HepG2 (cell line): ENCODE data around the gene CDYL.

ENCODE experiments used
- HDAC6 ChIP-seq: fragments of 200-600 bp; sonication (generic); IDR thresholded peaks from 2 replicates; pipeline ENCODE4 v1.7.0; 2017; ENCODE audit warnings: mild to moderate bottlenecking, antibody characterized with exemption, low read length, low read depth
- KAT2B ChIP-seq: fragments of 150-350 bp; IDR thresholded peaks from 2 replicates; pipeline ENCODE4 v1.6.1; 2014; ENCODE audit warnings: low read depth, low read length, borderline replicate concordance
- TF ChIP-seq, protein P1 (sequence below): sonication (generic); formaldehyde crosslinking; IDR thresholded peaks from 2 replicates; pipeline ENCODE4 v1.5.0; 2020; ENCODE audit warnings: mild to moderate bottlenecking, missing genetic modification reagents, moderate library complexity
- TF ChIP-seq, protein P2 (sequence below): sonication (generic); formaldehyde crosslinking; IDR thresholded peaks from 2 replicates; pipeline ENCODE4 v1.9.0; 2021; ENCODE audit warnings: mild to moderate bottlenecking, missing genetic modification reagents

DNA sequence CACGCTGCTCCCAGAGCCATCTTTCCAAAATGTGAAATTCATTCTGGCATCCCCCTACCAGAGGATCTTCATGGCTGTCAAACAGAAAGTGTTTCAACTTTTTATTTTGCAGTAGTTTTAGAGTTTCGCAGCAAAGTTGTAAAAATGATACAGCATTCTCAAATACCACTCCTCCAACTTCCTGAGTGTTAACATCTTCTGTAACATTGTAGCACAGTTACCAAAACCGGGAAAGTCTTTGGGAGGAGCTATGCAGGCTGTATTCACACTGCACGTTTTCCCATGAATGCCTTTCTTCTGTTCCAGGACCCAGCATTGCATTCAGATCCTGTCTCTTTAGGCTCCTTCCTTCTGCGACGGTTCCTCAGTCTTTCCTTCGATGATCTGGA lies 30.1 kb downstream of the CDYL start:
- TF ChIP-seq HDAC6 = no peak
- TF ChIP-seq, protein P1, sequence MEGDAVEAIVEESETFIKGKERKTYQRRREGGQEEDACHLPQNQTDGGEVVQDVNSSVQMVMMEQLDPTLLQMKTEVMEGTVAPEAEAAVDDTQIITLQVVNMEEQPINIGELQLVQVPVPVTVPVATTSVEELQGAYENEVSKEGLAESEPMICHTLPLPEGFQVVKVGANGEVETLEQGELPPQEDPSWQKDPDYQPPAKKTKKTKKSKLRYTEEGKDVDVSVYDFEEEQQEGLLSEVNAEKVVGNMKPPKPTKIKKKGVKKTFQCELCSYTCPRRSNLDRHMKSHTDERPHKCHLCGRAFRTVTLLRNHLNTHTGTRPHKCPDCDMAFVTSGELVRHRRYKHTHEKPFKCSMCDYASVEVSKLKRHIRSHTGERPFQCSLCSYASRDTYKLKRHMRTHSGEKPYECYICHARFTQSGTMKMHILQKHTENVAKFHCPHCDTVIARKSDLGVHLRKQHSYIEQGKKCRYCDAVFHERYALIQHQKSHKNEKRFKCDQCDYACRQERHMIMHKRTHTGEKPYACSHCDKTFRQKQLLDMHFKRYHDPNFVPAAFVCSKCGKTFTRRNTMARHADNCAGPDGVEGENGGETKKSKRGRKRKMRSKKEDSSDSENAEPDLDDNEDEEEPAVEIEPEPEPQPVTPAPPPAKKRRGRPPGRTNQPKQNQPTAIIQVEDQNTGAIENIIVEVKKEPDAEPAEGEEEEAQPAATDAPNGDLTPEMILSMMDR (CRISPR knock-in tag) = no peak
- TF ChIP-seq, protein P2, sequence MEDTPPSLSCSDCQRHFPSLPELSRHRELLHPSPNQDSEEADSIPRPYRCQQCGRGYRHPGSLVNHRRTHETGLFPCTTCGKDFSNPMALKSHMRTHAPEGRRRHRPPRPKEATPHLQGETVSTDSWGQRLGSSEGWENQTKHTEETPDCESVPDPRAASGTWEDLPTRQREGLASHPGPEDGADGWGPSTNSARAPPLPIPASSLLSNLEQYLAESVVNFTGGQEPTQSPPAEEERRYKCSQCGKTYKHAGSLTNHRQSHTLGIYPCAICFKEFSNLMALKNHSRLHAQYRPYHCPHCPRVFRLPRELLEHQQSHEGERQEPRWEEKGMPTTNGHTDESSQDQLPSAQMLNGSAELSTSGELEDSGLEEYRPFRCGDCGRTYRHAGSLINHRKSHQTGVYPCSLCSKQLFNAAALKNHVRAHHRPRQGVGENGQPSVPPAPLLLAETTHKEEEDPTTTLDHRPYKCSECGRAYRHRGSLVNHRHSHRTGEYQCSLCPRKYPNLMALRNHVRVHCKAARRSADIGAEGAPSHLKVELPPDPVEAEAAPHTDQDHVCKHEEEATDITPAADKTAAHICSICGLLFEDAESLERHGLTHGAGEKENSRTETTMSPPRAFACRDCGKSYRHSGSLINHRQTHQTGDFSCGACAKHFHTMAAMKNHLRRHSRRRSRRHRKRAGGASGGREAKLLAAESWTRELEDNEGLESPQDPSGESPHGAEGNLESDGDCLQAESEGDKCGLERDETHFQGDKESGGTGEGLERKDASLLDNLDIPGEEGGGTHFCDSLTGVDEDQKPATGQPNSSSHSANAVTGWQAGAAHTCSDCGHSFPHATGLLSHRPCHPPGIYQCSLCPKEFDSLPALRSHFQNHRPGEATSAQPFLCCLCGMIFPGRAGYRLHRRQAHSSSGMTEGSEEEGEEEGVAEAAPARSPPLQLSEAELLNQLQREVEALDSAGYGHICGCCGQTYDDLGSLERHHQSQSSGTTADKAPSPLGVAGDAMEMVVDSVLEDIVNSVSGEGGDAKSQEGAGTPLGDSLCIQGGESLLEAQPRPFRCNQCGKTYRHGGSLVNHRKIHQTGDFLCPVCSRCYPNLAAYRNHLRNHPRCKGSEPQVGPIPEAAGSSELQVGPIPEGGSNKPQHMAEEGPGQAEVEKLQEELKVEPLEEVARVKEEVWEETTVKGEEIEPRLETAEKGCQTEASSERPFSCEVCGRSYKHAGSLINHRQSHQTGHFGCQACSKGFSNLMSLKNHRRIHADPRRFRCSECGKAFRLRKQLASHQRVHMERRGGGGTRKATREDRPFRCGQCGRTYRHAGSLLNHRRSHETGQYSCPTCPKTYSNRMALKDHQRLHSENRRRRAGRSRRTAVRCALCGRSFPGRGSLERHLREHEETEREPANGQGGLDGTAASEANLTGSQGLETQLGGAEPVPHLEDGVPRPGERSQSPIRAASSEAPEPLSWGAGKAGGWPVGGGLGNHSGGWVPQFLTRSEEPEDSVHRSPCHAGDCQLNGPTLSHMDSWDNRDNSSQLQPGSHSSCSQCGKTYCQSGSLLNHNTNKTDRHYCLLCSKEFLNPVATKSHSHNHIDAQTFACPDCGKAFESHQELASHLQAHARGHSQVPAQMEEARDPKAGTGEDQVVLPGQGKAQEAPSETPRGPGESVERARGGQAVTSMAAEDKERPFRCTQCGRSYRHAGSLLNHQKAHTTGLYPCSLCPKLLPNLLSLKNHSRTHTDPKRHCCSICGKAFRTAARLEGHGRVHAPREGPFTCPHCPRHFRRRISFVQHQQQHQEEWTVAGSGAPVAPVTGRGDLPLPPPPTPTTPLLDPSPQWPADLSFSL (CRISPR knock-in tag) = no peak
- TF ChIP-seq KAT2B = no peak
